GM23338 (cell line): Measurements from ENCODE around the gene DEPDC5. TPM values are rescaled to one million over a fixed set of nuclear protein-coding genes. Genes with fewer than 3 reads are reported as not detected.

Source experiments
- ATAC-seq: fragments of 200-7000 bp; cut with Tn5 transposase; 3 replicates; pipeline ENCODE4 v1.9.1; 2020
- DNase-seq: peaks from one replicate; pipeline ENCODE4 v3.0.0-alpha.2; 2015; ENCODE audit warnings: low spot score
- H2AFZ ChIP-seq: fragments of 200-600 bp; sonication (generic); 2 replicates; pipeline ENCODE4 v1.8.0; 2016; ENCODE audit warnings: antibody characterized with exemption, mild to moderate bottlenecking, moderate library complexity
- H3F3A ChIP-seq: fragments of 200-600 bp; sonication (generic); replicated peaks from 2 replicates; pipeline ENCODE4 v1.8.0; 2017; ENCODE audit warnings: antibody characterized with exemption, mixed run types, low read depth
- H3K27ac ChIP-seq: fragments of 200-600 bp; sonication (generic); 2 replicates; pipeline ENCODE4 v1.6.1; 2016; ENCODE audit warnings: low read depth
- H3K27me3 ChIP-seq: fragments of 200-600 bp; sonication (generic); 2 replicates; pipeline ENCODE4 v1.8.0; 2016; ENCODE audit warnings: mild to moderate bottlenecking, mixed run types, moderate library complexity; ENCODE audit not compliant: insufficient read depth
- H3K36me3 ChIP-seq: fragments of 200-600 bp; sonication (generic); 2 replicates; pipeline ENCODE4 v1.8.0; 2016; ENCODE audit warnings: mild to moderate bottlenecking; ENCODE audit not compliant: insufficient read depth
- H3K4me1 ChIP-seq: fragments of 200-600 bp; sonication (generic); 2 replicates; pipeline ENCODE4 v1.8.0; 2016; ENCODE audit warnings: mild to moderate bottlenecking, moderate library complexity; ENCODE audit not compliant: insufficient read depth
- H3K4me2 ChIP-seq: fragments of 200-600 bp; sonication (generic); 2 replicates; pipeline ENCODE4 v1.7.1; 2017; ENCODE audit warnings: mixed run types
- H3K4me3 ChIP-seq: fragments of 200-600 bp; sonication (generic); 2 replicates; pipeline ENCODE4 v1.6.1; 2016; ENCODE audit warnings: mixed run types
- H3K79me2 ChIP-seq: fragments of 200-600 bp; sonication (generic); replicated peaks from 2 replicates; pipeline ENCODE4 v1.8.0; 2017; ENCODE audit warnings: mild to moderate bottlenecking; ENCODE audit not compliant: insufficient read depth
- H3K9me2 ChIP-seq: fragments of 200-600 bp; sonication (generic); 2 replicates; pipeline ENCODE4 v1.8.0; 2017; ENCODE audit not compliant: insufficient read depth
- H4K20me1 ChIP-seq: fragments of 200-600 bp; sonication (generic); replicated peaks from 2 replicates; pipeline ENCODE4 v1.8.0; 2017; ENCODE audit warnings: mild to moderate bottlenecking; ENCODE audit not compliant: insufficient read depth
- H3K27ac Mint-ChIP-seq: 2 replicates; pipeline ENCODE4 v1.8.0; 2020; ENCODE audit warnings: inconsistent platforms, mild to moderate bottlenecking, moderate library complexity, mixed read lengths
- H3K27me3 Mint-ChIP-seq: 3 replicates; pipeline ENCODE4 v1.8.0; 2022; ENCODE audit warnings: low read depth, mild to moderate bottlenecking, moderate library complexity, mixed read lengths, inconsistent platforms; ENCODE audit not compliant: insufficient read depth, poor library complexity
- H3K36me3 Mint-ChIP-seq: 3 replicates; pipeline ENCODE4 v1.8.0; 2021; ENCODE audit warnings: low read depth, mild to moderate bottlenecking, inconsistent platforms, moderate library complexity, mixed read lengths
- H3K4me1 Mint-ChIP-seq: 3 replicates; pipeline ENCODE4 v1.8.0; 2020; ENCODE audit warnings: mild to moderate bottlenecking, inconsistent platforms, mixed read lengths
- H3K4me3 Mint-ChIP-seq: 3 replicates; pipeline ENCODE4 v1.8.0; 2021; ENCODE audit warnings: moderate library complexity, mild to moderate bottlenecking, inconsistent platforms, mixed read lengths
- H3K9me3 Mint-ChIP-seq: 3 replicates; pipeline ENCODE4 v1.8.0; 2020; ENCODE audit warnings: moderate library complexity, mild to moderate bottlenecking, inconsistent platforms, mixed read lengths
- ETS1 ChIP-seq: IDR thresholded peaks from 2 replicates; pipeline ENCODE4 v1.6.1; 2016; ENCODE audit warnings: antibody characterized with exemption
- EZH2 ChIP-seq: fragments of 200-600 bp; sonication (generic); IDR thresholded peaks from one replicate; pipeline ENCODE4 v1.8.0; 2017; ENCODE audit warnings: antibody characterized with exemption, mild to moderate bottlenecking, low read depth; ENCODE audit not compliant: unreplicated experiment
- NANOG ChIP-seq: IDR thresholded peaks from 2 replicates; pipeline ENCODE4 v1.6.1; 2016; ENCODE audit warnings: antibody characterized with exemption, borderline replicate concordance
- POLR2AphosphoS5 ChIP-seq: IDR thresholded peaks from 2 replicates; pipeline ENCODE4 v1.6.1; 2016; ENCODE audit warnings: antibody characterized with exemption, low read depth
- STAT1 ChIP-seq: IDR thresholded peaks from one replicate; pipeline ENCODE4 v1.6.1; 2016; ENCODE audit warnings: antibody characterized with exemption; ENCODE audit not compliant: unreplicated experiment
- ZNF462 ChIP-seq: fragments of 250-450 bp; sonication (Bioruptor Pico); IDR thresholded peaks from 2 replicates; pipeline ENCODE4 v1.5.0; 2020; ENCODE audit warnings: mild to moderate bottlenecking, moderate library complexity
- polyA plus RNA-seq: library from polyadenylated mRNA; unstranded; fragments of >200 nt; fragmentation: Nextera tagmentation; extraction: Ambion mirVana; gene quantifications from 2 replicates; pipeline ENCODE4 v1.2.1, GENCODE V29; 2016
- total RNA-seq: library from RNA; depleted of rRNA; stranded (reverse); fragments of >200 nt; shearing (Covaris generic); gene quantifications from 2 replicates; pipeline ENCODE4 v1.2.3, GENCODE V29; 2014

DEPDC5 gene
- total and polyA plus RNA-seq, 2 experiments from 2014 or later, result 18.7 to 19.7 TPM

GRCh38 chr22:31891366-31892079, 137.7 kb downstream of the DEPDC5 start:
- Histone ChIP-seq H3K4me1 (peaks cover 9% of the 10 kb centered on the region), H3K36me3 (no peaks in the 10 kb centered on the region), H3K9me2 (peaks cover 3% of the 10 kb centered on the region; the same call in 1 of the 2 replicates), H3K4me2 (no peak overlapping the region; the same call in 1 of the 2 replicates), H3K27ac (peak overlapping the region; percentile 43; the same call in 1 of the 2 replicates), H4K20me1 (no peaks in the 10 kb centered on the region), H3K4me3 (no peak overlapping the region), H3F3A (no peaks in the 10 kb centered on the region), H3K79me2 (no peaks in the 10 kb centered on the region), H2AFZ (no peak overlapping the region), H3K27me3 (no peaks in the 10 kb centered on the region)
- peak overlapping the region; percentile 60 for H3K27ac Mint-ChIP-seq
- no peaks in the 10 kb centered on the region for H3K27me3 Mint-ChIP-seq
- H3K9me3 Mint-ChIP-seq, result no peaks in the 10 kb centered on the region
- ATAC-seq (peak; percentile 39; the same call in 2 of the 3 replicates), DNase-seq (no peak)
- H3K4me1 Mint-ChIP-seq, result peaks cover 18% of the 10 kb centered on the region
- peaks cover 7% of the 10 kb centered on the region for H3K36me3 Mint-ChIP-seq
- H3K4me3 Mint-ChIP-seq, result no peak overlapping the region
- TF ChIP-seq STAT1 (no peak), ETS1 (no peak), ZNF462 (CRISPR knock-in tag) (no peak), POLR2AphosphoS5 (no peak), EZH2 (no peak), NANOG (no peak)
